MCF 10A (cell line): Measurements from ENCODE around the gene THOC2. TPM values are rescaled to one million over a fixed set of nuclear protein-coding genes. Genes with fewer than 3 reads are reported as not detected.
"Not testable (repeated sequence)": the region's sequence is repeated elsewhere in the genome, so short reads cannot be mapped to it uniquely, and the experiment has no call there.

Source experiments
- BruUV-seq: library from RNA; stranded (reverse); fragments of 400-500 nt; replicated peaks from 2 replicates; lab custom pipeline; 2021; lab: Mats Ljungman, UMichigan
- CTCF ChIA-PET: fragments of 300-600 bp; sonication (Branson Sonifier 250); formaldehyde crosslinking; extraction: SDS; loops from one replicate; lab custom pipeline; 2021; ENCODE audit warnings: antibody characterized with exemption, inconsistent platforms; lab: Yijun Ruan, JAX
- POLR2A ChIA-PET: fragments of 300-600, 350-650 bp; sonication (Branson Sonifier 250); formaldehyde crosslinking; extraction: SDS; loops from one replicate; lab custom pipeline; 2020; ENCODE audit warnings: antibody characterized with exemption, inconsistent platforms; lab: Yijun Ruan, JAX
- DNase-seq: peaks from one replicate; pipeline ENCODE4 v3.0.0-alpha.2; 2018; ENCODE audit not compliant: unreplicated experiment
- H3K27ac Mint-ChIP-seq: one replicate; pipeline ENCODE4 v1.8.0; 2022; ENCODE audit warnings: mild to moderate bottlenecking, low read depth, mixed read lengths; ENCODE audit not compliant: unreplicated experiment
- H3K27me3 Mint-ChIP-seq: one replicate; pipeline ENCODE4 v1.8.0; 2022; ENCODE audit warnings: mixed read lengths; ENCODE audit not compliant: insufficient read depth, unreplicated experiment
- H3K36me3 Mint-ChIP-seq: one replicate; pipeline ENCODE4 v1.8.0; 2022; ENCODE audit warnings: mild to moderate bottlenecking, moderate library complexity, mixed read lengths; ENCODE audit not compliant: insufficient read depth, unreplicated experiment
- H3K4me1 Mint-ChIP-seq: one replicate; pipeline ENCODE4 v1.8.0; 2022; ENCODE audit warnings: mixed read lengths; ENCODE audit not compliant: insufficient read depth, unreplicated experiment
- H3K4me3 Mint-ChIP-seq: one replicate; pipeline ENCODE4 v1.8.0; 2022; ENCODE audit warnings: mild to moderate bottlenecking, moderate library complexity, mixed read lengths; ENCODE audit not compliant: unreplicated experiment
- H3K9me3 Mint-ChIP-seq: one replicate; pipeline ENCODE4 v1.8.0; 2022; ENCODE audit warnings: mixed read lengths; ENCODE audit not compliant: unreplicated experiment
- CTCF ChIP-seq: fragments of 200-600 bp; IDR thresholded peaks from one replicate; pipeline ENCODE4 v1.8.0; 2022; ENCODE audit warnings: antibody characterized with exemption, mild to moderate bottlenecking; ENCODE audit not compliant: unreplicated experiment
- intact Hi-C: fragments of 100-400 bp; cut with micrococcal nuclease; formaldehyde crosslinking; loops from 2 replicates; pipeline ENCODE4 v1.14.1; 2022
- total RNA-seq: library from RNA; stranded (reverse); gene quantifications from 2 replicates; pipeline ENCODE4 v1.2.3, GENCODE V29; 2022

THOC2 gene
- total RNA-seq, 1 experiment from 2014 or later: 75.4 TPM

GRCh38 chrX:123720486-123720885, 12.4 kb downstream of the THOC2 start:
- no peaks in the 10 kb centered on the region for H3K9me3 Mint-ChIP-seq
- CTCF ChIA-PET: no interaction called here
- no peak for TF ChIP-seq CTCF
- H3K36me3 Mint-ChIP-seq: peaks cover 18% of the 10 kb centered on the region
- peaks cover 6% of the 10 kb centered on the region for H3K4me1 Mint-ChIP-seq
- no TSS peak for BruUV-seq
- intact Hi-C loops: no loop called here
- POLR2A ChIA-PET: no interaction called here
- no peak overlapping the region for H3K4me3 Mint-ChIP-seq
- no peak overlapping the region for H3K27ac Mint-ChIP-seq
- no peak for DNase-seq
- H3K27me3 Mint-ChIP-seq: no peaks in the 10 kb centered on the region

GRCh38 chrX:123713841-123714240, 19.0 kb downstream of the THOC2 start:
- Mint-ChIP-seq H3K4me1 (peaks cover 11% of the 10 kb centered on the region), H3K27me3 (no peaks in the 10 kb centered on the region), H3K36me3 (peaks cover 12% of the 10 kb centered on the region), H3K9me3 (no peaks in the 10 kb centered on the region), H3K4me3 (no peak overlapping the region), H3K27ac (no peak overlapping the region)
- CTCF ChIA-PET: interaction anchor here (1.2 kb wide), 1 partner anchor 26 kb away, joined by 3 read pairs; no protein-coding TSS in a partner anchor
- POLR2A ChIA-PET: interaction anchor here (0.5 to 1.1 kb wide), 2 partner anchors 12 to 19 kb away, joined by 3 read pairs; partner anchors contain the start of gene THOC2
- no peak for DNase-seq
- no TSS peak for BruUV-seq
- intact Hi-C loops: no loop called here
- no peak for TF ChIP-seq CTCF

GRCh38 chrX:123713434-123713833, 19.4 kb downstream of the THOC2 start:
- H3K9me3 Mint-ChIP-seq: no peaks in the 10 kb centered on the region
- peaks cover 11% of the 10 kb centered on the region for H3K4me1 Mint-ChIP-seq
- no peak for DNase-seq
- intact Hi-C loops: no loop called here
- POLR2A ChIA-PET: interaction anchor here (1.1 kb wide), 1 partner anchor 19 kb away, joined by 3 read pairs; the partner anchor contains the start of gene THOC2
- H3K36me3 Mint-ChIP-seq: peaks cover 12% of the 10 kb centered on the region
- no peak overlapping the region for H3K4me3 Mint-ChIP-seq
- H3K27ac Mint-ChIP-seq: no peak overlapping the region
- no peak for TF ChIP-seq CTCF
- CTCF ChIA-PET: interaction anchor here (0.7 kb wide), 1 partner anchor 21 kb away, joined by 4 read pairs; no protein-coding TSS in a partner anchor
- BruUV-seq: no TSS peak
- no peaks in the 10 kb centered on the region for H3K27me3 Mint-ChIP-seq

GRCh38 chrX:123711201-123711600, 21.7 kb downstream of the THOC2 start:
- DNase-seq, intact Hi-C loops, H3K36me3 Mint-ChIP-seq, POLR2A ChIA-PET, H3K27me3 Mint-ChIP-seq, CTCF ChIA-PET, H3K9me3 Mint-ChIP-seq, H3K27ac Mint-ChIP-seq, BruUV-seq, H3K4me3 Mint-ChIP-seq: not testable (repeated sequence)
- peaks cover 11% of the 10 kb centered on the region for H3K4me1 Mint-ChIP-seq
